C4-2B (cell line): ENCODE measurements around the gene MYL5.

ENCODE experiments used
- H3K27ac ChIP-seq: fragments of 450-650 bp; 2 replicates; pipeline ENCODE4 v1.5.1; 2017
- CTCF ChIP-seq: fragments of 450-650 bp; conservative IDR thresholded peaks from 2 replicates; pipeline ENCODE4 v1.5.1; 2017; ENCODE audit warnings: mild to moderate bottlenecking
- ZFX ChIP-seq: fragments of 450-650 bp; IDR thresholded peaks from 2 replicates; pipeline ENCODE4 v1.6.1; 2017

The MYL5 gene

DNA sequence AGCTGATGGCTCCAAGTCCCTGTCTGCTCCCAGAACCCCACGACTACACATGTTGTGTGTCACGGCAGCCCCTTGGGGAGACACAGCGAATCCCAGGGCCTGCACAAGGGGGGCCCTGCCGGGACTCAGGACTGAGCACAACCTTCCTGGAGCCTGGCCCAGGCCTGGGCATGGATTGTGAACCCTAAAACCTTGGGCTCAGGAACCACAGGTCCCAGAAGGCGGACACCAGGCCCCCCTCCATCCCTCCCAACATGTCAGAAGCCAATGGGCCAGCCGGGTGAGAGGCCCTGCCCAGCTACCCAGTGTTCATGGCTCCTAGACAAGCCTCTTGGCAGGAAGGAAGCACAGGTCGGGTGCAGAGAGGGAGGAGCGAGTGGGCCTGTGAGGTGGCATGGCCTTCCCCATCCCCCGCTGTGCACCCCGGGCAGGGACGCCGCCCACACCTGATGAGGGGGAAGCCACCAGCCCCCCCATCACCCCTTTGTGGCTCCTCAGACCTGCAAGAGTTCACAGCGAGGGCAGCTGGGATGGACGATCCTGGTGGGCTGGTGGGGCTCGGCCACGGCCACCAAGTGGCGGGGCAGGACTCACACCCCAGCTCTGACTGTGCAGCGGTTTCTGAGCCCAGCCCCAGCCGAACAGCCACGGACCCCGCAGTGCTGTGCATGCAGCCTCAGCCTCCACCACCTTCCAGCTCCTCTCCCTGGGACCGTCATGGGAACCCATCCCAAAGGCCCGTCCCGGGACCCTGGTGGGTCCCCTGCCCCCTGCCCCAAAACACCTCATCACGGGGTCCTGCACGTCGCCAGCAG lies 45.3 kb upstream of the MYL5 start:
- TF ChIP-seq CTCF = no peak
- TF ChIP-seq ZFX = no peak
- H3K27ac ChIP-seq = no peak overlapping the region

DNA sequence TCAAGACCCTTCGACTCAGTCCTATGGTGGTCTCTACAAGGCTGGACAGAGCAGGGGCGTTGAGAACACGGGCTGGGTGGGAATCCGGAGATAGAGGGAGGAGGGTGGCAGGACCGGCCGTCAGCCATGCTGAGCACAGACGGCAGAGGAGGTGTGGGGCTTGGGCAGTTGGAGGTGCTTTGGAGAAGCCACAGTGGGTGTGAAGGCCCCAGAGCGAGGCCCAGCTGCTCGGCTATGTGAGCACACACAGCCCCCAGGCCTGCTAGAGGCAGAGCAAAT lies 44.8 kb upstream of the MYL5 start:
- no peak overlapping the region for H3K27ac ChIP-seq
- TF ChIP-seq ZFX (no peak), CTCF (no peak)

GRCh38 chr4:629915-630641 lies 44.3 kb upstream of the MYL5 start:
- no peak overlapping the region for H3K27ac ChIP-seq
- TF ChIP-seq ZFX (no peak), CTCF (no peak)

GRCh38 chr4:630656-631055 lies 43.7 kb upstream of the MYL5 start:
- no peak for TF ChIP-seq ZFX
- no peak for TF ChIP-seq CTCF
- H3K27ac ChIP-seq = no peak overlapping the region

- TF ChIP-seq ZFX (no peak), CTCF (no peak)
- H3K27ac ChIP-seq = no peak overlapping the region
Measured at GRCh38 chr4:632196-632790, 42.0 kb upstream of the MYL5 start.

GRCh38 chr4:632926-633325 lies 41.4 kb upstream of the MYL5 start:
- no peak for TF ChIP-seq CTCF
- no peak for TF ChIP-seq ZFX
- no peak overlapping the region for H3K27ac ChIP-seq

DNA sequence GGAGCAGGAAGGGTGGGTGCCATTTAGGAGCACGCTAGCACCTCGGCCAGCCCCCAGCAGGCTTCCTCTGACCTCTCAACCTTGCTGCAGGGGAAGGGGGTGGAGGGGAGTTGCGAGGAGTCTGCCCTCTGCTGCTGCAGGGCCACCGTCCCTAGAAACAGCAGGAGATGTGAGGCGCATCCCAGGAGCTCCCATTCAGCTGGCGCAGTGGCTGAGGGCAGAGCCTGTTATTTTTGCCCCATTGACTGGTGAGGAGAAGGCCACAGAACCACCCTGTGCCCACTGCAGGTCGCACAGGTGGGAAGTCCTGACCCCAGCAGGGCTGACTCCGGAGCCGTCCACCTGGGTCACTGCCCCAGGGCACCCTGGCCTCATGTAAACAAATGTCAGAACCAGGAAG lies 40.9 kb upstream of the MYL5 start:
- H3K27ac ChIP-seq = no peak overlapping the region
- TF ChIP-seq CTCF (no peak), ZFX (no peak)
